Bronchial smooth muscle cell (primary cell): ENCODE data around the gene SLC9A8. TPM values are rescaled to one million over a fixed set of nuclear protein-coding genes. Genes with fewer than 3 reads are reported as not detected.

Source experiments
- total RNA-seq: library from RNA; depleted of rRNA; stranded (reverse); fragments of >200 nt; gene quantifications from 2 replicates; pipeline ENCODE4 v1.2.1, GENCODE V29; 2014

SLC9A8 gene, protein sequence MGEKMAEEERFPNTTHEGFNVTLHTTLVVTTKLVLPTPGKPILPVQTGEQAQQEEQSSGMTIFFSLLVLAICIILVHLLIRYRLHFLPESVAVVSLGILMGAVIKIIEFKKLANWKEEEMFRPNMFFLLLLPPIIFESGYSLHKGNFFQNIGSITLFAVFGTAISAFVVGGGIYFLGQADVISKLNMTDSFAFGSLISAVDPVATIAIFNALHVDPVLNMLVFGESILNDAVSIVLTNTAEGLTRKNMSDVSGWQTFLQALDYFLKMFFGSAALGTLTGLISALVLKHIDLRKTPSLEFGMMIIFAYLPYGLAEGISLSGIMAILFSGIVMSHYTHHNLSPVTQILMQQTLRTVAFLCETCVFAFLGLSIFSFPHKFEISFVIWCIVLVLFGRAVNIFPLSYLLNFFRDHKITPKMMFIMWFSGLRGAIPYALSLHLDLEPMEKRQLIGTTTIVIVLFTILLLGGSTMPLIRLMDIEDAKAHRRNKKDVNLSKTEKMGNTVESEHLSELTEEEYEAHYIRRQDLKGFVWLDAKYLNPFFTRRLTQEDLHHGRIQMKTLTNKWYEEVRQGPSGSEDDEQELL
- 6.1 and 11.6 TPM in 2 replicates for total RNA-seq

DNA sequence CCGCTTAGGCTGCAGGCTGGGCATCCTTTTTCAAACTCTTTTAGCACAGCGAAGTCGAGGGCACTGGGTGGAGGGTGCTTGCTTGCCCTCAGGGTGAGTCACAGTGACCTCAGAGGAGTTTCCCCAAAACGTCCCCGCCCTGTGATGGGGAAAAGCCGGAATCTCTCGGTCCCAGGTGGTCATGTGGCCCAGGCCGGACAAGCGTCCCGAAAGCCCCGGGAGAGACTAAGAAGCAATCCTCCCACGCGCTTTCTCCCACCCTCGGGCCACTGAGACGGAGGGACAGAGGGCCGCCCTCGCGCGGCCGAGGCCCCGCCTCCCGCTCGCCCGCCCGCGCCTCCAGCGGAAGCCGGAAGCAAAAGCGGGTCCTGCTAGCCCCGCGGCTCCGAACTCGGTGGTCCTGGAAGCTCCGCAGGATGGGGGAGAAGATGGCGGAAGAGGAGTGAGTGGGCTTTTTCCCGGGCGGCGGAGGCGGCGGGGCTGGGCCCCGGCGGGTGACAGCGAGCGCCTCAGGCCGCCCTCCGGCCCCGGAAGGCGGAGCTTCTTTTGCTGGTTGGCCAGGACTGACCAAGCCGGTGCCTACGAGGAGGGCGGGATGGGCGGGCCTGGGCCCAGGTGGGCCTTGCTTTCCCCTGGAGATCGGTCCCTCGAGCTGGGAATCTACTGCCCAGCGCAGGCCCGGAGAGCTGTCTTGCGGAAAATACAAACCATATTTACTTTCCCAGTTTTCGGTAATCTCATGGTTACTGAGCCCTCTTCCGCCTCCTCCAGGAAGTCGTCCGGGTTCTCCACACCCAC is at the start of gene SLC9A8:
SLC9A8 (plus strand) TSS at position 322 of the 798 bp plus-strand sequence; CDS start at position 417, 95 bp downstream.

GRCh38 chr20:49915380-49916145 is 102.9 kb downstream of the SLC9A8 start, which contains the start of gene SPATA2:
SPATA2 (minus strand) TSS chr20:49915529; CDS start chr20:49908490, 7,039 bp downstream.

GRCh38 chr20:49936153-49937026 is 123.8 kb downstream of the SLC9A8 start, which contains the start of gene RNF114:
RNF114 (plus strand) TSS chr20:49936397; CDS start chr20:49936413, 16 bp downstream.

Other genes with a start within 250 kb of the SLC9A8 start
- gene PTGIS, start 244.7 kb upstream of the SLC9A8 start, total RNA-seq = 82.7 and 295 TPM in 2 replicates
- 10.2 and 15.0 TPM in 2 replicates for gene B4GALT5, start 99.0 kb upstream of the SLC9A8 start, total RNA-seq
- gene SPATA2, start 102.7 kb downstream of the SLC9A8 start, total RNA-seq = 1.1 and 1.4 TPM in 2 replicates
- gene RNF114, start 123.6 kb downstream of the SLC9A8 start, total RNA-seq = 68.2 and 110 TPM in 2 replicates
- 0.09 and 0.47 TPM in 2 replicates for gene SNAI1, start 170.2 kb downstream of the SLC9A8 start, total RNA-seq